HepG2 (cell line): ENCODE measurements around the gene DELE1. TPM values are rescaled to one million over a fixed set of nuclear protein-coding genes. Genes with fewer than 3 reads are reported as not detected.

Experiments used
- ARID5B ChIP-seq: IDR thresholded peaks from 2 replicates; pipeline ENCODE4 v1.4.0; 2020; ENCODE audit warnings: mild to moderate bottlenecking, missing genetic modification reagents
- ARNTL ChIP-seq: sonication (generic); formaldehyde crosslinking; IDR thresholded peaks from 2 replicates; pipeline ENCODE4 v1.4.0; 2020; ENCODE audit warnings: mild to moderate bottlenecking, missing genetic modification reagents
- FOXK1 ChIP-seq: sonication (generic); formaldehyde crosslinking; IDR thresholded peaks from 2 replicates; pipeline ENCODE4 v1.4.0; 2020; ENCODE audit warnings: low read depth, missing genetic modification reagents, borderline replicate concordance
- HBP1 ChIP-seq: IDR thresholded peaks from 2 replicates; pipeline ENCODE4 v1.6.1; 2016; ENCODE audit warnings: low read depth, control low read depth
- HIVEP1 ChIP-seq: sonication (generic); formaldehyde crosslinking; IDR thresholded peaks from 2 replicates; pipeline ENCODE4 v1.4.0; 2020; ENCODE audit warnings: mild to moderate bottlenecking, missing genetic modification reagents
- MED1 ChIP-seq: sonication (generic); formaldehyde crosslinking; IDR thresholded peaks from 2 replicates; pipeline ENCODE4 v1.4.0; 2020; ENCODE audit warnings: missing genetic modification reagents
- NFIB ChIP-seq: sonication (generic); formaldehyde crosslinking; IDR thresholded peaks from 2 replicates; pipeline ENCODE4 v1.9.0; 2021; ENCODE audit warnings: missing genetic modification reagents, mild to moderate bottlenecking, borderline replicate concordance
- SKIL ChIP-seq: sonication (generic); formaldehyde crosslinking; IDR thresholded peaks from 2 replicates; pipeline ENCODE4 v1.8.0; 2022; ENCODE audit warnings: missing genetic modification reagents, mild to moderate bottlenecking, moderate library complexity, borderline replicate concordance
- SOX6 ChIP-seq, 2 experiments: fragments of 450-650 bp in 1 of 2; sonication (generic) in 1 of 2; formaldehyde crosslinking in 1 of 2; IDR thresholded peaks; 2 replicates each; pipeline versions ENCODE4 v1.4.0 to v1.6.1; 2017 to 2020; ENCODE audit warnings: antibody characterized with exemption in 1 of 2, mild to moderate bottlenecking in 1 of 2, missing genetic modification reagents in 1 of 2
- THAP7 ChIP-seq: sonication (generic); formaldehyde crosslinking; IDR thresholded peaks from 2 replicates; pipeline ENCODE4 v1.8.1; 2023; ENCODE audit warnings: mild to moderate bottlenecking, missing genetic modification reagents
- ZFP62 ChIP-seq: sonication (generic); formaldehyde crosslinking; IDR thresholded peaks from 2 replicates; pipeline ENCODE4 v1.4.0; 2020; ENCODE audit warnings: missing genetic modification reagents
- ZNF691 ChIP-seq: sonication (generic); formaldehyde crosslinking; IDR thresholded peaks from 2 replicates; pipeline ENCODE4 v1.4.0; 2020; ENCODE audit warnings: missing genetic modification reagents, low read depth, mild to moderate bottlenecking, borderline replicate concordance
- ZNF768 ChIP-seq: sonication (generic); formaldehyde crosslinking; IDR thresholded peaks from 2 replicates; pipeline ENCODE4 v1.4.0; 2020; ENCODE audit warnings: missing genetic modification reagents
- ZNF816 ChIP-seq: sonication (generic); formaldehyde crosslinking; IDR thresholded peaks from 2 replicates; pipeline ENCODE4 v1.8.0; 2022; ENCODE audit warnings: missing genetic modification reagents, mild to moderate bottlenecking, borderline replicate concordance
- polyA plus RNA-seq, 8 experiments: library from polyadenylated mRNA; depleted of rRNA in 3 of 8; stranded (reverse) in 7 of 8; unstranded in 1 of 8; fragments of >200 nt; fragmentation: Illumina TruSeq in 4 of 8; extraction: Trizol in 4 of 8; gene quantifications; 2 replicates each; pipeline versions ENCODE4 v1.2.1 to v1.2.3, GENCODE V29; 2011 to 2016; ENCODE audit warnings: low read depth in 4 of 8, missing spikeins in 1 of 8, mixed read lengths in 1 of 8; ENCODE audit not compliant: insufficient read depth in 1 of 8
- total RNA-seq, 5 experiments: library from RNA; depleted of rRNA; stranded (reverse); fragments of >200 nt; fragmentation: Illumina TruSeq; extraction: Trizol; gene quantifications; 2 replicates each; pipeline ENCODE4 v1.2.3, GENCODE V29; 2016; ENCODE audit warnings: low read depth in 1 of 5

The DELE1 gene
- total and polyA plus RNA-seq, 2 of the 13 experiments (the other 11 are each of a cell fraction or from before 2014, with no cell fraction given): 57.5 to 90.3 TPM

GRCh38 chr5:141883184-141883891 lies 40.3 kb upstream of the DELE1 start (continued):
- TF ChIP-seq ARID5B (CRISPR knock-in tag) (no peak), SOX6 (IDR thresholded peaks at IDR 0.05) (no peak), SOX6 (CRISPR knock-in tag; IDR thresholded peaks at IDR 0.05) (no peak), FOXK1 (no peak), ZFP62 (CRISPR knock-in tag) (no peak), SKIL (no peak), ZNF816 (CRISPR knock-in tag) (no peak), ARNTL (CRISPR knock-in tag) (no peak), HBP1 (CRISPR knock-in tag) (0 out of 2 replicates have a peak, but pooled peaks have one; percentile 54), MED1 (CRISPR knock-in tag) (no peak), ZNF691 (CRISPR knock-in tag) (no peak), HIVEP1 (no peak), THAP7 (CRISPR knock-in tag) (no peak), ZNF768 (peak; percentile 31; the same call in 1 of the 2 replicates), NFIB (CRISPR knock-in tag) (no peak)
